Heart left ventricle (tissue), 13 donors: ENCODE results near the gene IQSEC1.

Experiments used
- CTCF ChIP-seq, 12 donors: fragments of 200-600 bp; sonication (generic) in 4 of 12; IDR thresholded peaks; one replicate each; pipeline versions ENCODE4 v1.5.0 to v1.8.0; 2018 to 2022; ENCODE audit warnings: antibody characterized with exemption in 12 of 12, mild to moderate bottlenecking in 5 of 12
- POLR2A ChIP-seq, 2 donors: fragments of 450-650 bp; IDR thresholded peaks; one replicate each; pipeline ENCODE4 v1.6.1; 2017; ENCODE audit warnings: antibody characterized with exemption in 2 of 2, mild to moderate bottlenecking in 2 of 2, moderate library complexity in 2 of 2
- donor health status: ischemic (EF 13 %, LVEDD 7.1; RV severe dilation, severe dysfunction).
- donor health status: DM: no; HTN: yes; CAD: no.
- donor health status: DM: no; HTN: no; CAD: no.
- donor health status: ischemic (EF 25% LVEDD 6.9; RV normal size, moderate dysfunction).
- donor health status: ischemic (EF 25% LVEDD 5.7; RV mildly dilated, moderate dysfunction).
- donor health status: ischemic (EF 35%, LVEDD 5.7; RV mildly dilated, moderate dysfunction).
- donor health status: nonischemic (EF 11% LVEDD 7.7; RV severe dilation, severe dysfunction).
- donor health status: DM: yes; HTN: yes; CAD: no.
- donor health status: PGD.
- donor health status: ischemic (EF 29% LVEDD 5.4; RV normal size, mild dysfunction).
- donor health status: nonischemic (EF 23%, LVEDD 6.1; RV moderate dilation, normal function).

GRCh38 chr3:12871404-12871983 lies 201.7 kb downstream of the IQSEC1 start:
- no peak for TF ChIP-seq CTCF (IDR thresholded peaks at IDR 0.05)
- TF ChIP-seq POLR2A (IDR thresholded peaks at IDR 0.05): no peak
